Measurements from ENCODE around the gene ZNF142. TPM values are rescaled to one million over a fixed set of nuclear protein-coding genes. Genes with fewer than 3 reads are reported as not detected.

The ZNF142 gene
- total RNA-seq, 1 donor from 2014 or later: 5.7 TPM

DNA sequence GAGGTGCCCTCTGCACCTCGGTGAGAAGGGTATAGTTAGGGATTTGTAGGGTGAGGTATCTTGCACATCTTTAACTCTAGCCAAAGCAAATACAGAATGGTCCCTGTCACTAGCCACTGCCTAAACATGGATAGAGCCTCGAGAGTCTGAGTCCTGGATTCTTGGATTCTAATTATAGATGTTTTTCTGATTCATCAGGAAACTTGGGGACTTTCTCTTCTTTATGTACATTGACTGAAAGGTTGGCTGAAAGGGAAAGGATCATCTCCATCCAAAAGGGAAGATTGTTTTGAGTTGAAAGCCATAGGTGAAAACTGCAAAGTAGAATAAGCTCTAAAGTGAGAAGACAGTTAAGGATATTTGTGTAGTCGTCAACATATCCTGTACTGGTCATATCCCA is 20.6 kb upstream of the ZNF142 start:
- H3K4me1 ChIP-seq (ENCODE audit: control insufficient read depth in 3 of 3, insufficient read depth in 3 of 3, low read length in 3 of 3): no peaks in the 10 kb centered on the region
- H3K9ac ChIP-seq (ENCODE audit: low read depth in 1 of 3, low read length in 3 of 3): no peak overlapping the region
- no peaks in the 10 kb centered on the region for H3K27me3 ChIP-seq (ENCODE audit: control insufficient read depth in 3 of 3, insufficient read depth in 3 of 3, low read length in 3 of 3)
- no peaks in the 10 kb centered on the region for H3K9me3 ChIP-seq (ENCODE audit: control insufficient read depth in 3 of 3, low read length in 3 of 3)
- no peak overlapping the region for H3K27ac ChIP-seq (ENCODE audit: low read depth, low read length)
- H3K4me3 ChIP-seq (ENCODE audit: low read length in 3 of 3): no peak overlapping the region
- H3K36me3 ChIP-seq (ENCODE audit: control insufficient read depth in 3 of 3, insufficient read depth in 3 of 3, low read length in 3 of 3): peaks cover 14 to 29% (median 19%) of the 10 kb centered on the region in 3 donors

DNA sequence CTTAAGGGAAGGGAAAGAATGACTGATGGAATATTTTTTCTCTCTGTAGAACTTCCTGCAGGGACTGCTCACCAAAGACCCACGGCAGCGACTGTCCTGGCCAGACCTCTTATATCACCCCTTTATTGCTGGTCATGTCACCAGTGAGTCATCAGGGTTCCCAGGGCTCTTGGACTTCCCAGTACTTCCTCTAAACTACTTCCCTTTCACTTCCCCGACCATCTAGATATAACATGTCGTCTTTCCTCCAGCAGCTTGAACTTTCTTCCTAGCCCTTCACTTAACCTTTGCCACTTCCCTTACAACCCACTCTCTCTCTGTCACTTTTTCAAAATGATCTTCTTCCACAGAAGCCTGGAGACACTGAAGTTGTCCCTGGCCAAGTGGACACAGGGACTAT is 19.7 kb upstream of the ZNF142 start:
- peaks cover 11 to 26% (median 16%) of the 10 kb centered on the region in 3 donors for H3K36me3 ChIP-seq (ENCODE audit: control insufficient read depth in 3 of 3, insufficient read depth in 3 of 3, low read length in 3 of 3)
- H3K27ac ChIP-seq (ENCODE audit: low read depth, low read length): no peak overlapping the region
- H3K27me3 ChIP-seq (ENCODE audit: control insufficient read depth in 3 of 3, insufficient read depth in 3 of 3, low read length in 3 of 3): no peaks in the 10 kb centered on the region
- H3K4me3 ChIP-seq (ENCODE audit: low read length in 3 of 3): no peak overlapping the region
- no peaks in the 10 kb centered on the region for H3K4me1 ChIP-seq (ENCODE audit: control insufficient read depth in 3 of 3, insufficient read depth in 3 of 3, low read length in 3 of 3)
- H3K9me3 ChIP-seq (ENCODE audit: control insufficient read depth in 3 of 3, low read length in 3 of 3): no peaks in the 10 kb centered on the region
- H3K9ac ChIP-seq (ENCODE audit: low read depth in 1 of 3, low read length in 3 of 3): no peak overlapping the region

DNA sequence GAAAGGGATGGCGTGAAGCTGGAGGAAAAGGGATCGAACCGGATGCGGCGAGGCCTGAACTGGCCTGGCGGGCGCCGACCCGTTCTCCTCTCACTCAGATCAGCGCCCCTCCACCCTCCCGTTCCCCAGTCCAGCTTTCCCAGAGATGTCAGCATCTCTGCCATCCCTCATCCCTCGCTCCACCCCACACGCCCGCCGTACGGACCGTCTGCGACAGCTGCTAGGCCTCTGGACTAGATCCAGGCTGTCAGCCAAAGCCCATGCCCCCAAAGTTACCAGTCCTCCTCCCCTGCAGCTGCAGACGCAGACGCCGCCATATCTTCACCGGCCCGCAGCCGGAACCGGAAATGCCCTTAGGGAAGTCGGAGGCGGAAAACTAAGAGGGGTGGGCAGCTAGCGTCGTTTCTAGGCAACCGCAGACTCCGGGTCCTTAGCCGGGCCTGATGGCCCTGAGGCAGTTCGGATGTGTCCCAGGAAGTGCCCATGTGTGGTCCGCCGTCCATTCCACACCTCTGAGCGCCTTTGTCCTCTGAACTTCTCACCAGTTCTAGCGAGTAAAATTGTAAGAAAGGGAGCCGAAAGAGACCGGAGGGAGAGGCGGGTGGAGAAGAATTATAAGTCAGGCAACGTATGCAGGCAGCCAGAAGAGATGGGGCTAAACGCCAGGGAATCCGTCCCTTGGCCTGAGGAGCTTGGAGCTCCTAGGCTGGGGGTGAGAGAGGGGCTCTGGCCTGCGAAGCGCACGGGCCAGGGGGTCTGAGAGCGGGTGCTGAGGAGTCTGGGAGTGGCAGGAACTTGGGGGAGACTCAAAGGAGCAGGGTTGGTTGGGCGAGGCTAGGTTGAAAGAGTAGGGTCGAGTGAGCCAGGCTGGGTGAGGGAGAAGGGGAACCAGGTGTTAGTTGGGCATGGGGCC is 12.5 kb upstream of the ZNF142 start, which contains the start of the genes RNF25 and STK36:
RNF25 (minus strand) TSS at position 349 of the 913 bp plus-strand sequence; CDS start at position 317, 32 bp downstream.
STK36 (plus strand) TSS at position 433 of the 913 bp plus-strand sequence. CDS start 744 bp downstream, outside the sequence.
- Histone ChIP-seq H3K36me3 (ENCODE audit: control insufficient read depth in 3 of 3, insufficient read depth in 3 of 3, low read length in 3 of 3) (peaks cover 14 to 23% (median 19%) of the 10 kb centered on the region in 3 donors), H3K27ac (ENCODE audit: low read depth, low read length) (peak within 1 kb of the TSS; percentile 82), H3K4me3 (ENCODE audit: low read length in 3 of 3) (peak within 1 kb of the TSS; percentile 95 to 97 (median 96)), H3K27me3 (ENCODE audit: control insufficient read depth in 3 of 3, insufficient read depth in 3 of 3, low read length in 3 of 3) (no peaks in the 10 kb centered on the region), H3K9me3 (ENCODE audit: control insufficient read depth in 3 of 3, low read length in 3 of 3) (no peaks in the 10 kb centered on the region), H3K4me1 (ENCODE audit: control insufficient read depth in 3 of 3, insufficient read depth in 3 of 3, low read length in 3 of 3) (peaks cover 16 to 22% (median 16%) of the 10 kb centered on the region in 3 donors), H3K9ac (ENCODE audit: low read depth in 1 of 3, low read length in 3 of 3) (peak within 1 kb of the TSS; percentile 88 to 91 (median 89))

DNA sequence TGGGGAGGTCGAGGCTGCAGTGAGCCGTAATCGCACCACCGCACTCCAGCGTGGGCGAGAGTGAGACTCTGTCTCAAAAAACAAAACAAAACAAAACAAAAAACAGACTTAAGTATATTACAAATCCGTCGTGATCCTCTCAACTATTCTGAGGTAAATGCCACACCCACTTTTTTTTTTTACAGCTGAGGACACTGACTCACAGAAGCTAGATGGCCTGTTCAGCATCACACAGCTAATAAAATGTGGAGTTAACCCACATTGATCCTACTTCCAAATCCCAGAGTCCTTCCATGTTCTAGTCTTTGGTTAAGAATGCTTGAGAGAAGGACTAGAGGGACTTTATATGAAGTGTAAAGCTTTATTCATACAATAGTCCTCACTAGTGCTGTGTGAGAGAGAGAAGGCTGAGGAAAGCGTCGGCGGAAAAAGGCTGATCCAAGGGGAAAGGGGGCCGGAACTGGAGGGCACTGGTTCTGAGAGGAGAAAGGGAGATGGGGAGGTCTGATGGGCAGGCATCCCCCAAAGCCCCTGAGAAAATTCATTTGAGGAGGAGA is 11.8 kb upstream of the ZNF142 start:
- Histone ChIP-seq H3K27me3 (ENCODE audit: control insufficient read depth in 3 of 3, insufficient read depth in 3 of 3, low read length in 3 of 3) (no peaks in the 10 kb centered on the region), H3K27ac (ENCODE audit: low read depth, low read length) (peak overlapping the region; percentile 82), H3K4me3 (ENCODE audit: low read length in 3 of 3) (peak overlapping the region; percentile 95 to 97 (median 96)), H3K9me3 (ENCODE audit: control insufficient read depth in 3 of 3, low read length in 3 of 3) (no peaks in the 10 kb centered on the region), H3K4me1 (ENCODE audit: control insufficient read depth in 3 of 3, insufficient read depth in 3 of 3, low read length in 3 of 3) (peaks cover 16 to 22% (median 16%) of the 10 kb centered on the region in 3 donors), H3K9ac (ENCODE audit: low read depth in 1 of 3, low read length in 3 of 3) (peak overlapping the region; percentile 88 to 91 (median 89)), H3K36me3 (ENCODE audit: control insufficient read depth in 3 of 3, insufficient read depth in 3 of 3, low read length in 3 of 3) (peaks cover 14 to 27% (median 23%) of the 10 kb centered on the region in 3 donors)

DNA sequence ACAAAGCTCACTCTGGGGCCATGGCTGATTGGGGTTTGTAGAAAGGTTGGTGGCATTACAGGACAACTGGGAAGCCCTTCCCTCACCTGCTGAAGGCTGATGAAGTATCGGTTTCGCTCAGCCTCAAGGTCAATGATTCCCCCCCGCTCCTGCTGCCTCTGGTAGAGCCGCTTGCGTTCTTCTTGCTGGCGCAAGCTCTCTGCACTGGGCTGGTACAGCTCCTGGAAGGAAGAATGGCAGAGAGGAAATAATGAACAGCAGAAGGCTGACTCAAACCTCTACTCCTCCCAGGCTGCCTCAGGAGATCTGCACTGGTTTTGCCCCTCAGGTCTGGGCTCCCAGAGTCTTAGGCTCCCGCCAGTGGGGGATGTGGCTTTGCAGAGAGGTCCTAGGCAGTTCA is 5.2 kb upstream of the ZNF142 start:
- H3K4me3 ChIP-seq (ENCODE audit: low read length in 3 of 3): no peak overlapping the region
- H3K9me3 ChIP-seq (ENCODE audit: control insufficient read depth in 3 of 3, low read length in 3 of 3): no peaks in the 10 kb centered on the region
- H3K36me3 ChIP-seq (ENCODE audit: control insufficient read depth in 3 of 3, insufficient read depth in 3 of 3, low read length in 3 of 3): peaks cover 55 to 68% (median 63%) of the 10 kb centered on the region in 3 donors
- H3K4me1 ChIP-seq (ENCODE audit: control insufficient read depth in 3 of 3, insufficient read depth in 3 of 3, low read length in 3 of 3): peaks cover 7 to 14% (median 11%) of the 10 kb centered on the region in 3 donors
- no peaks in the 10 kb centered on the region for H3K27me3 ChIP-seq (ENCODE audit: control insufficient read depth in 3 of 3, insufficient read depth in 3 of 3, low read length in 3 of 3)
- no peak overlapping the region for H3K27ac ChIP-seq (ENCODE audit: low read depth, low read length)
- no peak overlapping the region for H3K9ac ChIP-seq (ENCODE audit: low read depth in 1 of 3, low read length in 3 of 3)

DNA sequence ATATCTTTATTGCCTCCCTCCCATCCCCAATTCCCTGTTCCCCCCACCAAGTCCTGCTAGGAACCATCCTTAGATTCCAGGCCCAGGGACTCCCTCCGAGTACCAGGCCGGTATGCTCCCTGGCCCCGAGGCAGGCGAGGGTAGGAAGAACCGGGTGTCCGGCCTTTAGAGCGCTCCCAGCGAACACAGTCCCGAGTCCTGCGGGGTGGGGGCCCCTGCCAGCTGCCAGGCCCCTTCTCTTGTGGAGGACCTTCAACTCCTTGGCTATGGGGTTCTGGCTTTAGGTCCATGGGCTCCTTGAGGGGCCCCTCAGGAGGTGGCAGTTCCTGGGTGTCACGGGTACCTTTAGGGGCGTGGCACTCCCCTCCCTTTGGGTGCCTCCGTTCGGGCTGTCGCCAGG is 4.5 kb upstream of the ZNF142 start:
- H3K36me3 ChIP-seq (ENCODE audit: control insufficient read depth in 3 of 3, insufficient read depth in 3 of 3, low read length in 3 of 3): peaks cover 56 to 68% (median 63%) of the 10 kb centered on the region in 3 donors
- no peak overlapping the region for H3K9ac ChIP-seq (ENCODE audit: low read depth in 1 of 3, low read length in 3 of 3)
- H3K4me1 ChIP-seq (ENCODE audit: control insufficient read depth in 3 of 3, insufficient read depth in 3 of 3, low read length in 3 of 3): peaks cover 10 to 18% (median 11%) of the 10 kb centered on the region in 3 donors
- no peaks in the 10 kb centered on the region for H3K27me3 ChIP-seq (ENCODE audit: control insufficient read depth in 3 of 3, insufficient read depth in 3 of 3, low read length in 3 of 3)
- H3K9me3 ChIP-seq (ENCODE audit: control insufficient read depth in 3 of 3, low read length in 3 of 3): no peaks in the 10 kb centered on the region
- H3K4me3 ChIP-seq (ENCODE audit: low read length in 3 of 3): no peak overlapping the region
- H3K27ac ChIP-seq (ENCODE audit: low read depth, low read length): no peak overlapping the region

DNA sequence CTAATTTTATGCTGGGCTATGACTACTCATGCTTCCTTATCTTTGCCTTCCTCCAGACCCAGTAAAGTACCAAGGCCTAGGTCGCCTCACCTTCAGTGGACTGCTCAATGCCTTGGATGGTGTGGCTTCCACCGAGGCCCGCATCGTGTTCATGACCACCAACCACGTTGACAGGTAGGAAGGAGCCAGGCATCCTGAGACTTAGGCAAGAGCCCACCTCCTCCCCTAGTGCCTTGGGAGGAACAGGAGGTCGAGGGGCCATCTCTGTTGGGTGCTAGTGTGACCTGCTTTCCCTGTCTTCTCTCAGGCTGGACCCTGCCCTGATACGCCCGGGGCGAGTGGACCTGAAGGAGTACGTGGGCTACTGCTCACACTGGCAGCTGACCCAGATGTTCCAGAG is 3.4 kb upstream of the ZNF142 start:
- Histone ChIP-seq H3K27me3 (ENCODE audit: control insufficient read depth in 3 of 3, insufficient read depth in 3 of 3, low read length in 3 of 3) (no peaks in the 10 kb centered on the region), H3K4me3 (ENCODE audit: low read length in 3 of 3) (no peak overlapping the region), H3K9ac (ENCODE audit: low read depth in 1 of 3, low read length in 3 of 3) (no peak overlapping the region), H3K27ac (ENCODE audit: low read depth, low read length) (no peak overlapping the region), H3K4me1 (ENCODE audit: control insufficient read depth in 3 of 3, insufficient read depth in 3 of 3, low read length in 3 of 3) (peaks cover 17 to 25% (median 20%) of the 10 kb centered on the region in 3 donors), H3K36me3 (ENCODE audit: control insufficient read depth in 3 of 3, insufficient read depth in 3 of 3, low read length in 3 of 3) (peaks cover 54 to 64% (median 58%) of the 10 kb centered on the region in 3 donors), H3K9me3 (ENCODE audit: control insufficient read depth in 3 of 3, low read length in 3 of 3) (no peaks in the 10 kb centered on the region)

DNA sequence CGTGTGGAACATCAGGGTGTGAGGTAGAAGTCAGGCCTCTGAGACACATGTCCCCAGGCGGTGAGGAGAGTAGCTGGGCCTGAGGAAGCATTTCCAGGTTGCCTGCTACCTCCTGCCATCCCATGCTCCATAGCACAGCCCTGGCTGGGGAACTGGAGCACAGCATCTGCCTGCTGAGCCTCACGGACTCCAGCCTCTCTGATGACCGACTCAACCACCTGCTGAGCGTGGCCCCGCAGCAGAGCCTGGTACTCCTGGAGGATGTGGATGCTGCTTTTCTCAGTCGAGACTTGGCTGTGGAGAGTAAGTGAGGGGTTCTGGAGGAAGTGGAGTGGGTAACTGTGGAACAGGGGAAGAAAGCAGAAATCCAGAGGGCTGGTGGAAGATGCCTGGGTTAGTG is 3.0 kb upstream of the ZNF142 start:
- Histone ChIP-seq H3K9me3 (ENCODE audit: control insufficient read depth in 3 of 3, low read length in 3 of 3) (no peaks in the 10 kb centered on the region), H3K27me3 (ENCODE audit: control insufficient read depth in 3 of 3, insufficient read depth in 3 of 3, low read length in 3 of 3) (no peaks in the 10 kb centered on the region), H3K36me3 (ENCODE audit: control insufficient read depth in 3 of 3, insufficient read depth in 3 of 3, low read length in 3 of 3) (peaks cover 50 to 59% (median 54%) of the 10 kb centered on the region in 3 donors), H3K4me3 (ENCODE audit: low read length in 3 of 3) (no peak overlapping the region), H3K4me1 (ENCODE audit: control insufficient read depth in 3 of 3, insufficient read depth in 3 of 3, low read length in 3 of 3) (peaks cover 20 to 30% (median 20%) of the 10 kb centered on the region in 3 donors), H3K9ac (ENCODE audit: low read depth in 1 of 3, low read length in 3 of 3) (no peak overlapping the region), H3K27ac (ENCODE audit: low read depth, low read length) (no peak overlapping the region)

DNA sequence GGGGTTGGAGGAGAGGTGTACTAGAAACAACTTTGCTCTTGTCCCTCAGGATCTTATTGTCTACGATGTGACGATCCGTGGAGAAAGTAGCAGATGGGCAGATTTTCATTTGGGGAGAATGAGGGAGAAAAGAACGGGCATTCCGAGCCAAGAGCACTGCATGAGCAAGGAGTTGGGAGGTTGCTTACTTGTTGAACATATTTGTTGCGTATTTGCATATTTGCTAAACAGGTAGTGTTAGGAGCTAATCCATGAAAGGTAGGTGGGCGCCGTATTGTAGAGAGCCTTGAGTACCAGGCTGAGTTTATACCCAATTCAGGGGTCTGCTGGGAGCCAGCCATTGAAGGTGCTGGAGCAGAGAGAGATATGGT is 550 bp upstream of the ZNF142 start:
- H3K4me3 ChIP-seq (ENCODE audit: low read length in 3 of 3): peak overlapping the region; percentile 90 to 93 (median 92)
- H3K9me3 ChIP-seq (ENCODE audit: control insufficient read depth in 3 of 3, low read length in 3 of 3): no peaks in the 10 kb centered on the region
- peaks cover 41 to 48% (median 43%) of the 10 kb centered on the region in 3 donors for H3K36me3 ChIP-seq (ENCODE audit: control insufficient read depth in 3 of 3, insufficient read depth in 3 of 3, low read length in 3 of 3)
- peak overlapping the region; percentile 87 to 92 (median 91) for H3K9ac ChIP-seq (ENCODE audit: low read depth in 1 of 3, low read length in 3 of 3)
- peak overlapping the region; percentile 81 for H3K27ac ChIP-seq (ENCODE audit: low read depth, low read length)
- H3K4me1 ChIP-seq (ENCODE audit: control insufficient read depth in 3 of 3, insufficient read depth in 3 of 3, low read length in 3 of 3): peaks cover 31 to 51% (median 41%) of the 10 kb centered on the region in 3 donors
- no peaks in the 10 kb centered on the region for H3K27me3 ChIP-seq (ENCODE audit: control insufficient read depth in 3 of 3, insufficient read depth in 3 of 3, low read length in 3 of 3)

Measured in skeletal muscle tissue (tissue), 4 donors.